Measurements from ENCODE around the gene BOLA1.
A peak's percentile ranks its signal among the peaks of the same experiment; 100 is the strongest.
"Not testable (repeated sequence)": the region's sequence is repeated elsewhere in the genome, so short reads cannot be mapped to it uniquely, and the experiment has no call there.

Gene BOLA1

DNA sequence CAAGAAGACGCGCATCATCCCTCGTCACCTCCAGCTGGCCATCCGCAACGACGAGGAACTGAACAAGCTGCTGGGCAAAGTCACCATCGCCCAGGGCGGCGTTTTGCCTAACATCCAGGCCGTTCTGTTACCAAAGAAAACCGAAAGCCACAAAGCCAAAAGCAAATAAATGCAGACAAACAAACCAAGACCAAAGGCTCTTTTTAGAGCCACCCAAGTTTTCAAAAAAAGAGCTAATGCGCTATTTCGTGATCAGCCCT lies 12.2 kb upstream of the BOLA1 start:
- DNase-seq (ENCODE audit: low read depth) = not testable (repeated sequence)

DNA sequence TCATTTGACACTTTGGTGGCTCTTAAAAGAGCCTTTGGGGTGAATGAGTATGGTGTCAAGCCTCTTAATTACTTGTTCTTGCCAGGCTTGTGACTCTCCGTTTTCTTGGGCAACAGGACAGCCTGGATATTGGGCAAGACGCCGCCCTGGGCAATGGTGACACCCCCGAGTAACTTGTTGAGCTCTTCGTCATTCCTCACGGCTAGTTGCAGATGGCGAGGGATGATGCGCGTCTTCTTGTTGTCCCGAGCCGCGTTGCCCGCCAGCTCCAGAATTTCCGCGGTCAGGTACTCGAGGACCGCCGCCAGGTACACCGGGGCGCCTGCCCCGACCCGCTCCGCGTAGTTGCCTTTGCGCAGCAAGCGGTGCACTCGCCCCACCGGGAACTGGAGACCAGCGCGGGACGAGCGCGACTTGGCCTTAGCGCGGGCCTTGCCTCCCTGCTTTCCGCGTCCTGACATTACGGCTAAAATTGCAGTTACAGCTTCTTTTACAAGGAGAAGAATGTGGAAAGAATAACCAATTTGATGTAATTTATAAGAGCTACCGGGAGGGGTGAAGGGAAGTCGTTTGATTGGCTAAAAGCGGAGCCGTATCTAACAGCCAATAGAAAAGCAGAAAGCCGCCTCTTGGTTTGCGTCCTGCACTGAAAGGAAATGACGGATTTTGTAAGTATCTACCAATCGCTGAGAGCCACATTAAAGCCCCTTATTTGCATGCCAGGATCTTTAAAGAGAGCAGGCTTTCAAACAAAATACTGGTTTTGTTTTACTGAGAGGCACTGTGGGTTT lies 11.7 kb upstream of the BOLA1 start:
- DNase-seq (ENCODE audit: low read depth) = peak; percentile 95

DNA sequence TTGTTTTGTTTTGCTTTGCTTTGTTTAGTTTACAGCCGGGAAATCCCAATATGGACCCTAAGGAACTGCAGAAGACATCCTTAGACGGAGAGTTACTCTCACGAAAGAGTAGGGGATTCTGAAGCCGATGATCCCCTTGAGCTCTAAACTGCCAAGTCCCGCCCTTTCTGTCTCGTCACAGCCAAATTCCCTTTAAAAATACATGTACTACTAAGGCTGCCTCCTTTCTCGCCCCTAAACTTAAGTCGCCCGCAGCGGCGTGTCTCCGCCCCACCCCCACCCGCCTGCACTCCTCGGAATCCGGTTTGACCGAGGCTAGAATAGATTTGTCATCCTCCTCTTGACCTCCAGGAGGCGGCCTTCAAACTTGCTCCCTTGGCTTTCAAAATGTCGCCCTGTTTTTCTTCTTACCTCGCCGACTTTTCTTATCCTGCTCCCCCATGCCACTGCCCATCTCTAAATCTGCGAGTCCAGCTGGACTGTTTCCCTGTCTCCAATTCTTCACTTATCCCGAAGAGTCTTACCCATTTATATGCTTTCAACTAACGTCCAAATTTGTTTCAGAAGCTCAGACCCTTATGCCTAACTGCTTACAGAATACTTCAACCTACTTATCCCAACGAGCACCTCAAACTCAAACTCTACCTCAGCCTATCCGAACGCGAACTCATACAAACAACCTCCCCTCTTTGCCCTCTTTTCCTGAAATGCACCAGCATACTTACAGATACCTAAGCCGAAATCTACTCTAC lies 10.9 kb upstream of the BOLA1 start:
- DNase-seq (ENCODE audit: low read depth) = peak; percentile 43

DNA sequence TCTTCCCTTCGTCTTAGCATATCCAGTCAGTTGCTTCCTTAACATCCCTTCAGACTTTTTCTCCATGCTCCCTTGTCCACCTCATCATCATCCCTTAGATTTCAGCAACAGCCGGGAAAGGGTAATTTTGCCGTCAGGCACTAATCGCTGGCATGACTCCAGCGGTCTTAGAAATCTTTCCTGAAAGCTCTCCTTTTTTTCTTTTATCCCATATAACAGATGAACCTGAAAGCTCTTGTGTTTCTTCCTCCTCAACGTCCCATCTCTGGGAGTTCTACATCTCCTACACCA lies 10.4 kb upstream of the BOLA1 start:
- no peak for DNase-seq (ENCODE audit: low read depth)

DNA sequence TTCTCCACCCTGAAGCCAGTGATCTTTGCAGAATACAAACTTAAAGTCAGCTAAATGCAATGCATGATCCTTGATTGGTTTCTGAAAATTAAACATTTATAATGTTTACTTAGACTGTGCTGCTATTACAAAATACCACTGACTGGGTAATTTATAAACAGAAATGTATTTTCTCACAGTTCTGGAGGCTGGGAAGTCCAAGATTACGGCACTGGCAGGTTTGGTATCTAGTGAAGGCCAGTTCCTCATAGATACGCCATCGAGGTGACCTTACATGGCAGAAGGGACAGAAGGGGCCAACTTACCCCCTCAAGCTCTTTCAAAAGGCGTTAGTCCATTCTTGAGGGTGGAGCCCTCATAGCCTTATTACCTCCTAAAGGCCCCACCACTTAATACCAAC lies 2.8 kb upstream of the BOLA1 start:
- DNase-seq (ENCODE audit: low read depth) = no peak

DNA sequence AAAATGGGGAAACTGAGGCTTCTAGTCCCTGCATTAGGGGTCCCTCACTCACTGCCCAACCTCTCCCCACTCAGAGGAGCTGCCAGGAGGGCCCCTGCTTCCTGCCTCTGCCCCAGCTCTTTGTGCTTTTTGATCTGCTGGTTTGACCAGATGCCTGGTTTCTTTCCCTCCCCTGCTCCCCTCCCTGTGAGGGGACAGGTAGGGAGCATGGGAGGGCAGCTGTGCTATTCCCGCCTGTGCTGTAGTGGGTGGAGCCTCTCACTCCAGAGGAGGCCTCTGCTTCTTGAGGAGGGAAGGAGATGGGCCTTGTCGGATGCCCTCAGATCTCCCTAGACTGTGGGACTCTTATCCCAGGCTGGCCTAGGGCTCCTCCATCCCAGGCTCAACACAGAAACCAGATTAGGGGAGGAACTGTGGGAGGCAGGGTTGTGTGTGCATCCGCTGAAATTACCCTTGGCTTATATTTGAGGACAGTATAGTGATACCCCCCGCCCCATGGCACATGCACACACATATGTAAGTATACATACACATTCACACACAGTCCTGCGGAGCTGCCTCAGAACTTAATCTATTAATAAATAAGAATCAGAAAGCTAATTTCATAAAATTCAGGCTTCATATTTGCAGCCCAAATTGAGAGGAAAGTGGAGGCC lies 4.6 kb downstream of the BOLA1 start:
- no peak for DNase-seq (ENCODE audit: low read depth)

DNA sequence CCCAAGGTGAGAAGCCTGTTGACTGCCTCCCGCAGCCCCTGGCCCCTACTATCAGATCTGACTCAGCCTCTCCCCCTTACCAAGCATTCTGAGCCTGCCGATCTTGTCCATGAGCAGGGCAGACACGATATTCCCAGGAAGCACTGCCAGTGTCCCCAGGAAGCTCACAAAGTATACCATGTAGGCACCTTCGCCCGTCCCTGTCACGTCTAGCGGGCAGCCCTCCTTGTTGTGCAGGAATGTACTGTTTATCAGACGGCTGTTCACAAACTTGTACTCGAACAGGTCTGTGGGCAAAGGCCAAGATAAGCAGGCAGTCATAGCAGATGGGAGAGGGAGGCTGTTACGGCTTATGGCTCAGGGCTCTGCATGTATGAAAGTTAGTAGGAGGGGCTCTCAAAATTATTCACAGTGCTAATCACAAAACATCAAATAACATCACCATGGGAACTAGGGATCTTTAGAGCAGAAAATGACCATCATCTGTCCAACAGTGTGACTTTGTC lies 7.3 kb downstream of the BOLA1 start:
- DNase-seq (ENCODE audit: low read depth) = no peak

DNA sequence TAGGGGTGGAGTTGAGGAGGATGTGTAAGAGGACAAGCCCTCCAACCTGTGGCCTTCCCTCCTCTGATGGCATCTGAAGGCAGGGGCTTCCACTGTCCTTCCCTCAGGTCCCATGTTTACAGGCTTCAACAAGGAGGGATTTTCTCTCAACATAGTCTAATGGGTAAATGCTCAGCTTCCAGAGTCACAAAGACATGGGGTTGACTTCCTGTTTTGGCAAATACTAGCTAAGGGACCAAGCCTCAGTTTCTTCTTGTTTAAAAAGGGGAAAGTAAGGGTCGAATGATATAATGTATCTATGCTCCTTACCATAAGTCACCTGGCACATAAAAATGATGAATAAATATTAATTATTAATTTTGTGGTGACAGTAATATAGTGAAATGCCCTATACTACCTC lies 15.2 kb downstream of the BOLA1 start:
- DNase-seq (ENCODE audit: low read depth) = no peak

DNA sequence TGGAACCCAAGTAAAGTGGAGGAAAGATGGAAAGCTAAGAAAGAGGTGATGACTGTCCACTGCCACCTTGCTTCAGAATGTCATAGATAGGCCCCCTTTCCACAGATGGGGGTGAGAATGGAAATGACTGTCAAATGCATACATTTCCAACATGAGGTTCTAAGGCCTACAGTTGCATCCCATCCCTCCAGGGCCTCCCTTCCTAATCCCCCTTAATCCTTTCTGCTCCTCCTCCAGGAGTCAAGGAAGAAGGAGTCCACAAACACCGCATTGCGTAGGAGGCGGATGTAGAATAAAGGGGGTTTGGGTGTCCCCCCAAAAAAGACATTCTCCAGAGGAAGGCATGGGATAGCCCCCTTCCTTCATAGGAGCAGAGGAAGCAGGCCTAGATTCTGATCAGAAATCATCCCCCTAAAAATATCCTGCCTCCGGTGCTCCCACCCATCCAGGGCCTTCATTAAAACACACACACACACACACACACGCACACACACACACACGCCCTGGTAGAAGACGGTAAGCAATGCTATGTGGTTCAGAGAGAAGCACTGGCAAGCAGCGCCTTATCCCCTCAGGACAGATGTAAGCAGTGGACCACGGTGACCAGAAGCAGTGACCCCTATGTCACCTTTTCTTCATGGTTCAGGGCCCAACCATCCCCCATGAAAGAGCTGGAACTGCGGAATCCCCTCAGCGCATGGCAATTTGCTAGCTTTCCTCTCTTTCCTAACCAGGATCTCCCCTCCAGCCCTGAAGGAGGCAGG lies 16.2 kb downstream of the BOLA1 start:
- no peak for DNase-seq (ENCODE audit: low read depth)

DNA sequence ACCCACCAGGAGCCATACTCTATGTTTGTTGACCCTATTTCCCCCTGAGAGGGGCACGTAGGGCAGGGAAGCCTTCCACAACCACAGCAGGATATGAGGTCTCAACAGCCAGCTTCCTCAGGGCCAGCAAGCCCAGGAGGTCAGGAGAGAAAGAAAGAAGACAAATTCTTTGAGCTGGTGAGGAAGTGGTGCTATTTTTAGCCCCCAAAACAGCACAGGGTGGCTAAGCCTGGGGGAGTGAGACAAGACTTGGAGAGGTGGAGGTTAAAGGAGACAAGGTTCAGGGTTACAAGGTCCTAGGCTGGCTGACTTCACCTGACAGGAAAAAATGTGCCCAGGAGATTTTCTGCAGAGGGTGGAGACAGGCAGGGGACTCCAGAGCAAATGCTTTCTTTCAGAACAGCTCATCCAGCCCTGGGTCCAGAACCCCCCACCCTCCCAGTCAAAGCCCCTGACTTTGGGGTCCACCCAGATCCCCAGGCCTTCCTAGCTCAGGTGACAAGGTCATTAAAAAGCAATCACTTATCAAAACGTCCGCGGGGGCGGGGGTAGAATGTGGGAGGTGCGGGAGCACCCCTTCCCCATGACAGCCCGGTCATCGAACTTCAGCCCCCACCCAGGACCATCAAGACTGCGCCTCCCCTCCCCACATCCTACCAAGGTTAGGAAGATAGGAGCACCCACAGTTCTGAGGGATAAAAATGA lies 17.0 kb downstream of the BOLA1 start:
- DNase-seq (ENCODE audit: low read depth) = no peak

DNA sequence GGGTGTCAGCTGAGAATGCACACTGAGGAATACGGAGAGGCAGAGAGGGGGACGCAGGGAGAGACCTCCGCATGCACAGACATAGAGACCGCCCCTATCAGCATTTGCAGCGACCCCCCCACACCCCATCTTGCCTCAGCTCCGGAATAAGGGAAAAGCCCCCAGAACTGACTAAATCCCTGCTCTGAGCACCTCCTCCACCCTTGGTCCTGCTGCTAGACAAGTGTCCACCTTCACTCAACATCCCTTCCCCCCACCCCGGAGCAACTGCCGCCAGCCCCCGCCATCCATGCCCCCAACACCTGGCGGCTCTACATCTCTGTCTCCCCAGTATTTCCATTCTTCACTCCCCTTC lies 17.5 kb downstream of the BOLA1 start:
- no peak for DNase-seq (ENCODE audit: low read depth)

DNA sequence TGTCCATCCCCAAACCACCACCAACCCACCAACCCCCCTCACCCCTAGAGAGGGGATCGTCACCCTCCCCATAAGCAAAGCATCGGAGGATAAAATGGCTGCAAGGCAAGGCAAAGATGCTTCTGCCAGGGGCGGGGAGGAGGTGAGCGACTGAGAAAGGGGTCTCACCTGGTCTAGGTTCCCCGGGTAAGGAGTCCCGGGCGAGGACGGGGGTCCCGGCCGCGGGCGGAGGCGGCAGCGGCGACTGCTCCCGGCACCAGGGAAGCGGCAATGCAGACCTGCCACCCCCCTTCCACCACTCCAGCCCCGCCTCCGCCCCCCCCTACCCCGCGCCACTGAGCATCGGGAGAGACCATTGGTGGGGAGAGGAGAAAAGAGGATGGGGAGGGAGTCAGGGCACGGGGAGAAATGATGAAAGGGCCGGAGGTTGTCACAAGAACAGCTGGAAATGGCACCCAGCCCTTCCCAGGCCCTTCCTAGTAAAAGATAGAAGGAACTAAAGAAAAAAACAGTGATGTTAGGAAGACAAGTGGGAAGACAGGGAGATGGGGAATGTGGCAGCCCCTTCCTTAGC lies 18.3 kb downstream of the BOLA1 start, which contains the start of gene SV2A:
Gene SV2A (minus strand): TSS at position 274 of the 574 bp plus-strand sequence. CDS start 4,004 bp downstream, outside the sequence.
- DNase-seq (ENCODE audit: low read depth) = no peak

DNA sequence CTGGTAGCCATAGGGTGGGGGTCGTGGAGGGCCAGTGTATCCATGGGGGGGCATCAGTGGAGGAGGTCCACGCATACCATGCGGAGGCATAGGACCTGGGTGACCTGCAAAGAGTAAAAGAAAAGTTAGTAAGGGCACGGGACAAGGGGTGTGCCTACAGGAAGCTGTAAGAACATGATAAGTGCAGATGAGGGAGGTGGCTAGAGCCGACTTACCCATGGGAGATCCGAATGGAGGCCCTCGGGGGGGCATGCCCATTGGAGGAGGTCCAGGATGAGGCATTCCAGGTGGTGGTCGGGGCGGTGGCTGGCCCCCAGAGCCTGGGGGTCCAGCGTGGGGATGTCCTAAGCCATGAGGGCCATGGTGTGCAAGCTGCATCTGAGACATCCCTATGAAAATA lies 24.3 kb downstream of the BOLA1 start:
- no peak for DNase-seq (ENCODE audit: low read depth)

DNA sequence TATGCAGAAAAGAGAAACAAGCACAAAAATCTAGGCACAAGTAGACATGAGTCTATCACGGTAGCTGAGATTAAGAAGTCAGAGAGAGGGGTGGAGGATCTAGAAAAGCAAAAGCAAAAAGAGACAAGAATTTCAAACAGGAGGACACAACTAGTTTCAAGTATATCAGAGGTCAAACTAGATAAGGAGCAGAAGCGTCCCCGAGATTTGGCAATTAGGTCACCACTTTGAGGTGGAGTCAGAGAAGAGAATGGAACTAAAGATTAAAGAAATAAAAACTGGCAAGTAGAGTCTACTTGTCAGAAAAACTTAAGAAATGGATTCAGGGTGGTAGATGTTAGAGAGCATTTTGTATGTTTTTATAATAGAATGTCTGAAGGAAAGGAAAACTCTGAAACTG lies 26.0 kb downstream of the BOLA1 start:
- no peak for DNase-seq (ENCODE audit: low read depth)

DNA sequence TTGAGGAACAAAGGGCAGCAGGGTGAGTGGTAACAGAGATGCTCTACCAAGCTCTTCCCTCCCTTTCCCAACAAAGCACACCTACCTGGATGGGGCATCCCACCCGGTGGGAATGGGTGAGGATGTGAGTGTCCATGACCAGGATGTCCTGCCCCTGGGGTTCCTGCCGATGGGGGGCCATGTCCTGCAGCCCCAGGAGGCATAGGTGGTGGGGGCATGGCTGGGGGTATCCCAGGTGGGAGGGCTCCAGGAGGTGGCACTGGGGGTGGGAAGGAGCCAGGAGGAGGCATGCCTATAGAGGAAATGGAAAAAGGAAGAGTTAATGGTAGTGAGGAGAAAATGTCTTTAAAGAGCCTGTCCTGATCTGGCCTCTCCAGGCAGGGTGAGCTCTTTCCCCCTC lies 26.4 kb downstream of the BOLA1 start:
- no peak for DNase-seq (ENCODE audit: low read depth)

DNA sequence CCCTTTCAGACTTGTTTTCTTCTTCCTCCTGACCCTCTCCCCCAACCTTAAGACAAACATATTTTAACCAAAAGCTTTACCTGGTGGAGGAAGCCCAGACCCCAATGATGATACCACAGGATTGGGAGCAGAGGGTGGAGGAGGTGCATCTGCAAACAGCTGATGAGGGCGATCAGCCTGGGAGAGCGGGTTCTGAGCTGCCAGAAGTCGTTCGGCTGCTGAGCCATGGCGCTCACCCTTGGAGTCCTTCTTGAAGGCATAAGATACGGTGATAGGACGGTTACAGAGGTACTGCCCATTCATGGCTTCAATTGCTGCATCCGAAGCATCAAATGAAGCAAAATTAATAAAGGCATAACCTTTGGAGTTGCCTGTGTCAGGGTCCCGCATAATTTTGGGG lies 26.9 kb downstream of the BOLA1 start:
- DNase-seq (ENCODE audit: low read depth) = no peak

DNA sequence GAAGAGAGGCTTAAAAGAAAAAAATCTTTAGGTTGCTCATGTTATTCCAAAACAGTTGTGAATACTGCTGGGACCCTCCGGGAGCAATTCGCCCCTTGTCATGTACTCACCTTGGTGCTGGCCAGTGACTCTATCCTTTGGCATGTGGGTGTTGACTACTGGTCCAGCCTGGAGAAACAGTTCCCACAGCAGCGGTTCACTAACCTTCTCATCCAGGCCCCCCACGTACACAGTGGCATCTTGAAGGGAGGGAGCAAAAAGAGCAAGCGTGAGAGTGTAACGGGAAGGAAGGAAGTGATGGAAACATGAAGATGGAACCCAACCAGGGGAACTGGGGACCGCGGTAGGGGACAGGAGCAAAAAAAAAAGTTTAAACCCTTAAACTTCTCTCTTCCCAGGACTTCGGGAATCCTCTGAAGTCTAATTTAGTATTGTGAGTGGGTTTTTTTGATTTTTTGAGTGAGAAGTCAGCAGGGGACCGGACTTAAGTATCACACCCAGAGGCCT lies 27.7 kb downstream of the BOLA1 start:
- no peak for DNase-seq (ENCODE audit: low read depth)

DNA sequence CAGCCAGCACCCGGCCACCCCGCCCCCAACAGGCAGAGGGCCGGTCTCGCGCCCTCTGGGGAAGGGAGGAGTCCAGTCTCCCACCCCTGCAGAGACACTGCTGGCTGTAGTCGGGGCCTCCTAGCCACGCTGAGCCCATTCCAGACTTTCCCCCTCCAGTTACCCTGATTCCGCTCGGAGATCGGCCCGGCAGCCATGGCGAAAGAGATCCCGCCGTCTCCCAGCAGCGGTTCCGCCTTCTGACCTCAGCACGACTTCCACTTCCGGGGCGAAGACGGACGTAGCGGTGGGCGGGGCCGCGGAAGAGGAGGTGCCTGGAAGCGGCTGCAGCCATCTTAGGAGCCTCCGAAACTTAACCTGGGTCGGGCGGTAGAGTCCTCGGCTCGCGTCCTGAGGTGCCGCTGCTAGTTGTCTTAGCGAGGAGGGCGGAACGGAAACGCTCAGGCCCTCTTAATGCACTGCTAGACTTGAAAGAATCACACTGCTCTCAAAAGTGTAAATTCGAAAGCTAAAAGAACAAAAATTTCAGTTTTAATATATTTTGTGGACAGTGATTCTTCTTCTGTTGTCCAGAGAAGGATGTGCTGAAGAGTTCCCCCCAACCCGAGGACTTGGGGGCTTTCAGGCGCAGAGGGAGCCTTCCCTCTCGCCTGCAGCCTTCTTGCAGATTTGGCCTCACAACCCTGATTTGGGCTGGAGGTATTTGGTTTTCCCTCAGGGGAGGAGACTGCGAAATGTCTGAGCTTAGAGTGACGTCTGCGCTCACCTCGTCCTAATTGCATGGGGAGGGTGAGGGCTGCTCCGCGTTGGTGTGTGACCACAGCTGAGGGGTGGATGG lies 28.4 kb downstream of the BOLA1 start, which contains the start of gene SF3B4:
Gene SF3B4 (minus strand): TSS at position 241 of the 838 bp plus-strand sequence. CDS start 44 bp downstream, at position 197.
- DNase-seq (ENCODE audit: low read depth) = peak; percentile 53

DNA sequence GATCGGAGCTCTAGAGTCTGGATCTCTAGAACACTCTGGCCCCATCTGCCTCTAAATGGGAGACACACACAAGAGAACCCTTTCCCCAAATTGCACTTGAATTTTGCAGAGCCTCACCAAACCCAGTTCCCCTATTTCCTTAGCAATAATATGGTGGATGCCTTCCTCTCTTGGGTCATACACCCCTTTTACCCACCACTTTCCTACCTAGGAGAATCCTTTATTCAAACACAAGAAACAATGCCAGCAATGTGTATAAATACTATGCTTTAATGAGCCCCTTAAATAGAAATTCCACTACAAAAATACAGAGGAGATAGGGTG lies 29.0 kb downstream of the BOLA1 start:
- DNase-seq (ENCODE audit: low read depth) = no peak

DNA sequence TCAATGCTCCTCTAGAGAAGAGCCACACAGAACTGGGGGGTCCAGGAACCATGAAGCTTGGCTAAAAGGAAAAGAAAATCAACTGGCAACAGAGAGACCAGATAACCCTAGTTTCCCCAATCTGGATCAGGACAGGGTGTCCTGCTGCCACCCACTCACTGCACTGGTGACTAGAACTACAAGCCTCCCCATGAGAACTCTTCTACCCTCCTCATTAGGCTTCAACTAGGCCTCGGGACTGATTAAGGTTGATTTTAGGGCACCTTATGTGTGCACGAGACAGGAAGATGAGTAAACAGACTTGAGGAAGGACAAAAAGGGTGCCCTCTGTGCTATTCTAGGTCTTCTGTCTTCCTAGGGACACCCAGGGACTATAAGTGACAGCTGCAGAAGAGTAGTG lies 30.5 kb downstream of the BOLA1 start:
- DNase-seq (ENCODE audit: low read depth) = no peak

Data from GM04503 (cell line).